NCI-H2107 (cell line): ENCODE results near the gene RAB25.
A peak's percentile ranks its signal among the peaks of the same experiment; 100 is the strongest.

Source experiments
- DNase-seq: peaks from one replicate; lab custom pipeline; 2025; lab: John Stamatoyannopoulos, UW

RAB25 gene

GRCh38 chr1:156079762-156080161, 18.8 kb downstream of the RAB25 start:
- DNase-seq, result no peak

- no peak for DNase-seq
These were observed 19.4 kb downstream of the RAB25 start for GRCh38 chr1:156080241-156080862.

GRCh38 chr1:156080863-156081179, 19.9 kb downstream of the RAB25 start:
- DNase-seq, result no peak

GRCh38 chr1:156081180-156081916, 20.4 kb downstream of the RAB25 start:
- no peak for DNase-seq

GRCh38 chr1:156081917-156082308, 21.0 kb downstream of the RAB25 start:
- DNase-seq, result no peak

GRCh38 chr1:156082309-156083091, 21.5 kb downstream of the RAB25 start, which contains the start of gene MEX3A:
MEX3A (minus strand) TSS chr1:156082465; CDS start chr1:156081998, 467 bp downstream.
- peak; percentile 84 for DNase-seq

- DNase-seq, result no peak
These were observed 23.1 kb downstream of the RAB25 start for GRCh38 chr1:156083800-156084790.

GRCh38 chr1:156086256-156086662, 25.3 kb downstream of the RAB25 start:
- DNase-seq, result no peak

- peak; percentile 57 for DNase-seq
These were observed 28.7 kb downstream of the RAB25 start for GRCh38 chr1:156089704-156090103.

- DNase-seq, result no peak
These were observed 29.3 kb downstream of the RAB25 start for GRCh38 chr1:156090138-156090839.

- peak; percentile 96 for DNase-seq
These were observed 29.9 kb downstream of the RAB25 start for GRCh38 chr1:156090840-156091188.

- no peak for DNase-seq
These were observed 30.6 kb downstream of the RAB25 start for GRCh38 chr1:156091610-156092009.

- DNase-seq, result no peak
These were observed 35.0 kb downstream of the RAB25 start for GRCh38 chr1:156095906-156096508.

GRCh38 chr1:156096640-156097391, 35.9 kb downstream of the RAB25 start:
- DNase-seq, result peak; percentile 30

GRCh38 chr1:156097499-156098178, 36.7 kb downstream of the RAB25 start:
- no peak for DNase-seq

- DNase-seq, result no peak
These were observed 37.8 kb downstream of the RAB25 start for GRCh38 chr1:156098784-156099183.

GRCh38 chr1:156099282-156099681, 38.3 kb downstream of the RAB25 start:
- DNase-seq, result no peak

- no peak for DNase-seq
These were observed 39.4 kb downstream of the RAB25 start for GRCh38 chr1:156100205-156100995.

- no peak for DNase-seq
These were observed 40.9 kb downstream of the RAB25 start for GRCh38 chr1:156101880-156102279.
